Measurements from ENCODE around the gene AGO3. TPM values are rescaled to one million over a fixed set of nuclear protein-coding genes. Genes with fewer than 3 reads are reported as not detected.

AGO3 gene
- total RNA-seq (10 to 100 TPM; 18.5 to 27.4 (median 19.3) TPM), polyA plus RNA-seq (1 to 10 TPM in 2 of 3 donors, under 1 TPM in 1; 0.60 to 5.6 (median 1.2) TPM)

DNA sequence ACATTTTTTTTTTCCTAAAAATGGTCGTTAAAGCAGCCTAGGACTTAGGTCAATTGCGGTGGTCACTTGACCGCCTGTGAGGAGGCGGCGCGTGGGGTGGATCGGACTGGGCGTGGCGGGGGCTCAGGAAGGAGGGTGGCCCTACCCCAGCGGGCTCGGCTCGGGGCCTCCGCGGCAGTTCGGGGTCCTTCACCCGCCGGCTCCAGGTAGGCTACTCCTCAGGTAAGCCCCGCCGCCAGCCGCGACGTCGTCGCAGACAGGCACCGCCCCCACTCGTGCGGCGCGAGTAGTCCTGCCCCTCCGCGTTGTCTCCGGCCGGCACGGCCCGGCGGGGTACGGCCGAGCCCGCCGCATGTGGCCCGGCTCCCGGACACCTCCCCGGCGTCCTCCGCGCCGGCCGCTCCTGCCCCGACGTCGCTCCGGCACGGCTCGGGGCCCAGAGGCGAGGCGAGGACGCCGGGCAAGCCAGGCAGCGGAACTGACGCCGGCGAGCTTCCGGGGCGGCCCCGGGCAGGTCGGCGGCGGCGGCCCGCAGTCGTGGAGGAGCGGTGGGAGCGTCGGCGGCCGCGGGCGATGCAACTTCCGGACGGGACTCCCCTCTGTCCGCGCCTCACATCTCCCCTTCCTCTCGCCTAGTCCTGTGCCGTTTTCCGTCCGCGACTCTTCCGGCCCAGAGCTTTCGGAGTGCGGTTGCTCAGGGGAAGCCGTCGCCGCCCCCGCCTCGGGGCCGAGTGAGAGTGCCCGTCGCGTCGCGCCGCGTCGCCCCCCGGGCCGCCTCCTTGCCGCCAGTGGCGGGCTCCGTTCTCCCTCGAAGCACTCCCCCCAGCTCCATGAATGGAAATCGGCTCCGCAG, at the start of gene AGO3:
TSS of gene AGO3 (plus strand) at position 513 of the 853 bp plus-strand sequence. CDS start at position 835, 322 bp downstream.
- TF ChIP-seq POLR2A (IDR thresholded peaks at IDR 0.05) (peak in 1 of 2 donors; percentile 25), EP300 (IDR thresholded peaks at IDR 0.05) (peak in 1 of 4 donors; percentile 9), POLR2AphosphoS5 (IDR thresholded peaks at IDR 0.05) (peak; percentile 58 to 84 (median 76))
- TF ChIP-seq, protein P1, sequence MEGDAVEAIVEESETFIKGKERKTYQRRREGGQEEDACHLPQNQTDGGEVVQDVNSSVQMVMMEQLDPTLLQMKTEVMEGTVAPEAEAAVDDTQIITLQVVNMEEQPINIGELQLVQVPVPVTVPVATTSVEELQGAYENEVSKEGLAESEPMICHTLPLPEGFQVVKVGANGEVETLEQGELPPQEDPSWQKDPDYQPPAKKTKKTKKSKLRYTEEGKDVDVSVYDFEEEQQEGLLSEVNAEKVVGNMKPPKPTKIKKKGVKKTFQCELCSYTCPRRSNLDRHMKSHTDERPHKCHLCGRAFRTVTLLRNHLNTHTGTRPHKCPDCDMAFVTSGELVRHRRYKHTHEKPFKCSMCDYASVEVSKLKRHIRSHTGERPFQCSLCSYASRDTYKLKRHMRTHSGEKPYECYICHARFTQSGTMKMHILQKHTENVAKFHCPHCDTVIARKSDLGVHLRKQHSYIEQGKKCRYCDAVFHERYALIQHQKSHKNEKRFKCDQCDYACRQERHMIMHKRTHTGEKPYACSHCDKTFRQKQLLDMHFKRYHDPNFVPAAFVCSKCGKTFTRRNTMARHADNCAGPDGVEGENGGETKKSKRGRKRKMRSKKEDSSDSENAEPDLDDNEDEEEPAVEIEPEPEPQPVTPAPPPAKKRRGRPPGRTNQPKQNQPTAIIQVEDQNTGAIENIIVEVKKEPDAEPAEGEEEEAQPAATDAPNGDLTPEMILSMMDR (IDR thresholded peaks at IDR 0.05): no peak
- peak; percentile 92 for DNase-seq
- peak within 1 kb of the TSS; percentile 96 to 100 (median 98) for H3K27ac ChIP-seq
- H3K36me3 ChIP-seq: no peaks in the 10 kb centered on the region
- WGBS, 2 donors: 0 to 1% methylated on average over 112 of the region's 112 CpGs
- H3K4me1 ChIP-seq: peaks cover 0 to 44% (median 23%) of the 10 kb centered on the region in 4 donors
- H3K9me3 ChIP-seq: no peaks in the 10 kb centered on the region
- intact Hi-C loops (cut with DNase I): loop anchor here (2.0 to 5.0 kb wide), 2 partner anchors 48 to 156 kb away; partner anchors contain the start of genes ADPRS and AGO1
- no peaks in the 10 kb centered on the region for H3K27me3 ChIP-seq
- peak within 1 kb of the TSS; percentile 88 to 92 (median 90) for H3K4me3 ChIP-seq

DNA sequence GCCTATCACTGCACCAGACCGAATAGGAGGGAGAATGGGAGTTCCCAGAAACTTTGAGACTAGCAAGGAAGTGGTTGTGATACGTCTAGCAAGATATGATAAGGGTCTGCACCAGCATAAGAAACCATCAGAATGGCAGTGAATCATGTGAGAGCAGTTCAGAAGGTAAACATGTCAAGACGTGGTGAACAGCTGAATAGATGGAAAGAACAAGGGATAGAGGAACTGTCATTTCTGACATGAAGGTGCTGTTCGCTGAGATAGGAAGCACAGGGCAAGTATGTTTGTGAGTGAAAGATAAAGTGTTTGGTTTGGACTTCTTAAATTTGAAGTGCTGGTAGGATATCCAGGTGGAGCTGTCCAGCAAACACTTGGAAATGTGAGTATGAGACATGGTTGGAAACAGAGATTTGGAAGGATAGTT, 49.0 kb upstream of the AGO3 start:
- no peaks in the 10 kb centered on the region for H3K36me3 ChIP-seq
- 49 to 55% methylated on average over 4 of the region's 4 CpGs for WGBS, 2 donors
- no peaks in the 10 kb centered on the region for H3K9me3 ChIP-seq
- no peaks in the 10 kb centered on the region for H3K27me3 ChIP-seq
- no peak for TF ChIP-seq POLR2AphosphoS5 (IDR thresholded peaks at IDR 0.05)
- no peak for TF ChIP-seq POLR2A (IDR thresholded peaks at IDR 0.05)
- no peak for TF ChIP-seq EP300 (IDR thresholded peaks at IDR 0.05)
- TF ChIP-seq, protein P1 (IDR thresholded peaks at IDR 0.05): no peak
- no peak overlapping the region for H3K27ac ChIP-seq
- intact Hi-C loops (cut with DNase I): loop anchor here (2.0 kb wide), 1 partner anchor 49 kb away; the partner anchor contains the start of gene AGO3
- DNase-seq: no peak
- H3K4me3 ChIP-seq: no peak overlapping the region
- H3K4me1 ChIP-seq: peaks cover 0 to 42% (median 25%) of the 10 kb centered on the region in 4 donors

DNA sequence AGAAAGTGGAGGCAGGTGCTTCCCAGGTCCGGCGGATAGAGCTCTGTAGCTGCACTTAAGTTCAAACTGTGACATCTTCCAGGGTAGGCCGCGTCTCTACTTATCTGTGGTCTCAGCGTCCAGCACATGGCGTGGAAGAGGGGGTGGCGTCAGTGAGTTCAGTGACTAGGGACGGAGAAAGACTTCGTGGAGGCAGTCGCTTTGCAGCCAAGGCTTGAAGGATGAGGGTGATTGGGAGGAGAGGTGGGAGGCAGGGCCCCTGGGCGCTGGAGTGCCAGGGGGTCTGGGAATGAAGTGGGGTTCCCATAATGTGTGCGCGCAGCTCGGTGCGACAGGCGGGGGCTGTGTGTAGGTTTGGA, 48.3 kb upstream of the AGO3 start:
- no peak for DNase-seq
- intact Hi-C loops (cut with DNase I): loop anchor here (2.0 kb wide), 1 partner anchor 48 kb away; the partner anchor contains the start of gene AGO3
- Histone ChIP-seq H3K4me3 (peak overlapping the region in 3 of 4 donors; percentile 94 to 100 (median 95)), H3K27ac (peak overlapping the region in 3 of 4 donors; percentile 20 to 85 (median 84)), H3K36me3 (no peaks in the 10 kb centered on the region), H3K27me3 (no peaks in the 10 kb centered on the region), H3K9me3 (no peaks in the 10 kb centered on the region), H3K4me1 (peaks cover 0 to 48% (median 28%) of the 10 kb centered on the region in 4 donors)
- 56 to 60% methylated on average over 16 of the region's 16 CpGs for WGBS, 2 donors
- TF ChIP-seq POLR2AphosphoS5 (IDR thresholded peaks at IDR 0.05) (no peak), EP300 (IDR thresholded peaks at IDR 0.05) (no peak), POLR2A (IDR thresholded peaks at IDR 0.05) (no peak)
- TF ChIP-seq, protein P1 (IDR thresholded peaks at IDR 0.05): no peak

DNA sequence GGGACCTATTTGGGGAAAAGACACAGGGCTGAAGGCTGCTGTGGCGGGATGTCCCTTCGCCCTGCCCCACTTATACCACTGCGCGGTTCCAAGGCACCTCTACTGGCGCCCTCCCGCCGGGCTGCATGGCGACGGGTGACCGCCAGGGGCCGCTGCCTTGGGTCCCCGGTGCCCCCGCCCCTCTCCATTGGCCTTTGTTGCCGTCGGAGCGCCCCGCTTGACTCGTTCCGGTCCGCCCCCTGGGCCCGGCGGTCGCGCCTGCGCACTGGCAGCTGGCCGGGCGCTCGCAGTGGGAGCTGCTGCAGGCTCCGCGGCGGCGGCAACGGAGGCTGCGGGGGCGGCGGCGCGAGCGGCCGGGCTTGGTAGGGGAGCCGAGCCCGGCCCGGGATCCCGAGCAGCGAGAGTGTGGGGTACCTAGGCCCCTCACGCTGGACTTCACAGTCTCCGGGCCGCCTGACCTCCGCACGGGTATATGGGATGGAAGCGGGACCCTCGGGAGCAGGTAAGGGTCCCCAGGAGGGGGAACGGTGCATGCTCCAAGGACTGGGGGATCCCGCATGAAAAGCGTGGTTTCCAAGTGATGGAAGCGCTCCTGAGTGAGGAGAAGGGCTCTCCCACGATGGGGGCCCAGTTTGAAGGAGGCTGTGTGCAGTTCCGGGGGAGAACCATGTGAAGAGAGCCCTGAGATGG, 47.8 kb upstream of the AGO3 start, which contains the start of gene AGO1:
TSS of gene AGO1 (plus strand) at position 265 of the 690 bp plus-strand sequence. CDS start at position 478, 213 bp downstream.
- Histone ChIP-seq H3K27me3 (no peaks in the 10 kb centered on the region), H3K27ac (peak within 1 kb of the TSS; percentile 80 to 91 (median 84)), H3K9me3 (no peaks in the 10 kb centered on the region), H3K36me3 (no peaks in the 10 kb centered on the region), H3K4me1 (peaks cover 0 to 48% (median 28%) of the 10 kb centered on the region in 4 donors), H3K4me3 (peak within 1 kb of the TSS; percentile 94 to 100 (median 95))
- DNase-seq: peak; percentile 97
- WGBS, 2 donors: 1% methylated on average over 58 of the region's 58 CpGs
- no peak for TF ChIP-seq EP300 (IDR thresholded peaks at IDR 0.05)
- TF ChIP-seq, protein P1 (IDR thresholded peaks at IDR 0.05): peak; percentile 83 to 98 (median 86)
- peak; percentile 18 to 76 (median 71) for TF ChIP-seq POLR2AphosphoS5 (IDR thresholded peaks at IDR 0.05)
- peak in 1 of 2 donors; percentile 37 for TF ChIP-seq POLR2A (IDR thresholded peaks at IDR 0.05)
- intact Hi-C loops (cut with DNase I): loop anchor here (2.0 kb wide), 1 partner anchor 48 kb away; the partner anchor contains the start of gene AGO3
